Stimulated activated CD8-positive, alpha-beta memory T cell treated with anti-CD3 and anti-CD28 coated beads, Interleukin-15, amount 100 ng/mL, for 24 hours (primary cell): Measurements from ENCODE around the gene FCHSD1.
"Not testable (repeated sequence)": the region's sequence is repeated elsewhere in the genome, so short reads cannot be mapped to it uniquely, and the experiment has no call there.

Source experiments
- DNase-seq: peaks from one replicate; pipeline ENCODE4 v3.0.0-alpha.2; 2020; ENCODE audit warnings: low read depth

The FCHSD1 gene

DNA sequence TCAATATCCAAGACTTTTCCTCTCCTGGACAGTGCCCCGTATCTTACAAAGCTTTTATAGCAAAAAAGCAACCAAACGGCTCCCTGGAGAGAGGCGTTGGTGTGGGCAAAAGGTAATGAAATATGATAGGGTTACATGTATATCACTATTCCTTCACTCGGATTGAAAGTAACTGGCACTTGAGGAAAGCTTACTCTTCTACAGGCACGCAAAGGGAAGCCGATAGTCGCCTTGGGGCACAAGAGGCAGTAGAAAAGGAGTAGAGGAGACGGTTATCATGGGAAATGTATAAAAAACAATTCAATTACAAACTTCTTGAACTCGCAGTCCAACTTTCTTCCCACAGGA is 33.6 kb downstream of the FCHSD1 start:
- DNase-seq, result no peak

DNA sequence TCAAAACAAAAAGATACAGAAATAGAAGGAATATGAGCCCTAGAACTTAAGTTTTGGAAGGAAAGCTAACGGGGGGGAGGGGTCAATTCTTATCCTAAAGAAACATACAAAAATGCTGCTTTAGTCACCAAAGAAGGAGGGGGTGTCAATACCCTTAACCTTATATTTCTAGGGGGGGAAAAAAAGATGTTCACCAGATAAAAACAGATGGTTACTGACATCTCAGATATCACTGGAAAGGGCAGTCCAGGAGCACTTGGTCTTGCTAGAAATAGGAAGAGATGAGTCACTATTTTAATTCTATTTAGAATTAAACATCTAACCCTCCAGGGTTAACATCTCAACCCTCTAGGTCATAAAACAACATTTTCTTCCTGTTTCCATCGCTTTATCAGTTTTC is 34.1 kb downstream of the FCHSD1 start:
- no peak for DNase-seq

DNA sequence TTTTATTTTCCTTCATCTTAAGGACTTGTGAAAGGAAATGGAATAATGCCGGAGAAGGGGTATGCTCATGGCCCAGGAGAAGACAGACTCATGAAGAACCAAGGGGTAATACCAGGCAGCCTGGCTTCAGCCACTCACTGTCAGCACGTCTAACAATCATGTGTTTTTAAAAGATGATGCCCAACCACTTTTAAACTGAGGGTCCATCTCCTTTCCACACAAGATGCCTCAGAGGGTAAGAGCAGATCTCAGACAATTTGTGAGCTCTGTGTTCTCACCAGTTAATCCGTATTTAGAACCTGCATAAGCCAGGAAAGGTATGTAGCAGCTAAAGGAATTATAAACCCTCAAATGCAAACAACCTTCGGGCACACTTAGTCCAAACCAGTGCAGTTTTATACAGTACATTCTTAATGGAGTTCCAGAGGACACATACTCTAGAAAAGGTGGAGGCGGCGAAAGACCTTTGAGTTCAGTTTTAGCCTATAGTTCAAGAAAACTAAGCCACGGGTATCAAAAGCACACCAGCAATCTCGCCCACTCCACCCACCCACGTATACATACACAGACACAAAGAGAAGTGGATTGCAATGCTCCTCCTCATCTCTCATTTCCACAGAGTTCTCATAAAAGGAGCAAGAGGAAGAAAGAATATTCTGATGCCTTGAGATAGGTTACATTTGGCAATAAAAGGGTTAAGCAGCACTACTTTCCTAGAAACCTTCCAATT is 35.1 kb downstream of the FCHSD1 start:
- no peak for DNase-seq

DNA sequence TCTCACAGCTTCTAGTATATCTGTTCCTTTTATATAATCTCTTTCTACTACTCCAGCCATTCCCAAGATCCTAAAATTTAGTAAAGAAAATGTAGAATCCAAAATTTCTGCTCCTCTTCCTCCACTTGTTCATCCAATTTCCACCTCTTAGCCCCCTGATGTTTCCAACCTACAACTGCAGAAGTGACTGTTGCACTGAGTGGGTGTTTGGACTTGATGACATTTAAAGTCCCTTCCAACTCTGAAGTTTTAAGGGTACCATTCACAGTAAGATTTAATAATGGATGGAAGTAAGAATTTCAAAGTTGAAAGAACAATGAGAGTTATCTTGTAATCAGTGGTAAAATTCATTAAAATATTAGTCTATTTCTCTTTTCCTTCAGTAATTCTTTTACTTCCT is 37.9 kb downstream of the FCHSD1 start:
- DNase-seq, result no peak

DNA sequence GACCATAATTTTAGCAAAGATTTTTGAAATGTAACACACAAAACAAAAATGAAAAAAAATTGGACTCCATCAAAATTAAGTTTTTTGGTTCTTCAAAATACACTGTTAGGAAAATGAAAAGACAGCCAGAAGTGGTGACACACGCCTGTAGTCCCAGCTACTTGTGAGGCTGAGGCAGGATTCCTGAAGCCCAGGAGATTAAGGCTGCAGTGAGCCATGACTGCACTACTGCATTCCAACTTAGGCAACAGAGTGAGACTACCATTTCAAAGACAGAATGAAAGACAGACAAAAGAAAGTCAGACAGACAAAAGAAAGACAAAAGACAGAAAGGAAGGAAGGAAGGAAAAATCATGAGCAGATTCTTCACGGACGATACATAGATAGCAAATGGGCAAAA is 39.9 kb downstream of the FCHSD1 start:
- DNase-seq, result no peak

DNA sequence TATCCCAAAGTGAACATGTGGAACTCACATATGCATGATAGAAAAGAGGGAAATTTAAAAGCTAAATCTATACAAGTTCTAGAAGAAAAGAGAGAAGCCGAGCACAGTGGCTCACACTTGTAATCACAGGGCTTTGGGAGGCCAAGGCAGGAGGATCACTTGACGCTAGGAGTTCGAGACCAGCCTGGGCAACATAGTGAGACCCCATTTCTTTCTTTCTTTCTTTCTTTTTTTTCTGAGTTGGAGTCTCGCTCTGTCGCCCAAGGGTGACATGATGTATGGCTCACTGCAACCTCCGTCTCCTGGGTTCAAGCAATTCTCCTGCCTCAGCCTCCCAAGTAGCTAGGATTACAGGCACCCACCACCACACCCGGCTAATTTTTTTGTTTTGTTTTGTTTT is 41.3 kb downstream of the FCHSD1 start:
- not testable (repeated sequence) for DNase-seq

DNA sequence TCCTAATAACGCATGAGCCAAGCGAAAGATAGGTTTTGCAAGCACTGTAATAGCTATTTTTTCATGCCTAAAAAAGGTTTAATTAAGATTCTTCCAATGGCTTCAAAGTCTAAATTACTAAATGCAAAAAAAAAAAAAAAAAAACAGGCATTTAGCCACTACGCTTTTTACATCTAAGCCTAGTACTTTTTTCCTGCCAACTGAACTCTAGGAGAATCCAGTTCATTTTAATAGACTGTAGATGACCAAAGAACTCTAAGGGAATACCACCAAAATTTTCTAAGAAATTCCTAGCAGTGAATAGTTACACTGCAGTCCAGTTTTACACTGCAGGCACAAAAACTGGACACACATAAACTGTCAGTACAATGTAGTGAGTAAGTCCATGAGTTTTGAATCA is 42.2 kb downstream of the FCHSD1 start:
- no peak for DNase-seq

DNA sequence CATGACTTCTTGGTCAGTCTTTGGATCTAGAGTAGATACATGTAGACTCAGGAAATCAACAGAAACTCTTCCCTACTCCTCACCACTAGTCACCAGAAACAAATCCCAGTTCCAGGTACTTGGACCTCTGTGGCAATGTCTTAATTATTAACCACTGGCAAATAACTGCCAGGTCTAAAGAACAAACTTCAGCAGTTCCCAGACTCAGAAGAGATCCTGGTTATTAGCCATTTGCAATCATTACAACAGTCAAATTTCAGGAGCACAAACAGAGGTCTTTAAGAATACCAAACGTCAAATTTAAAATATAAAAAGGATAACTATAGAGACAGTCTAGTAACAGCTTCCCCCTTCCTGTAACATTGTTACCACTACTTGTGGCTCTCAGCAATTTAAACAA is 42.7 kb downstream of the FCHSD1 start:
- DNase-seq, result no peak

DNA sequence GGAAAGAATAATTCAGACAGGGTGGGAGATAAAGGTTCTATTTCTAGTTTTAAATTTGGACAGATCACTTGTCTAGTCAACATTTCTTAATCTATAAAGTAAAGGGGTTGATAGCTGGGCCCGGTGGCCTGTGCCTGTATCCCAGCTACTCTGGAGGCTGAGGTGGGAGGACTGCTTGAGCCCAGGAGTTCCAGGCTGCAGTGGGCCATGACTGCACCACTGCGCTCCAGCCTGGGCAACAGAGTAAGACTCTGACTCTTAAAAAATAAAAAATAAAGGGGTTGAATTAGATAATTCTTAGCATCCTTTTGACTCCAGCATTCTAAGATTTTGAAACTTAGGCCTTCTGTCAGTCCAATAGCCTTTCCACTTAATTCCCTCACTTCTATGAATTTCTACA is 43.2 kb downstream of the FCHSD1 start:
- no peak for DNase-seq

DNA sequence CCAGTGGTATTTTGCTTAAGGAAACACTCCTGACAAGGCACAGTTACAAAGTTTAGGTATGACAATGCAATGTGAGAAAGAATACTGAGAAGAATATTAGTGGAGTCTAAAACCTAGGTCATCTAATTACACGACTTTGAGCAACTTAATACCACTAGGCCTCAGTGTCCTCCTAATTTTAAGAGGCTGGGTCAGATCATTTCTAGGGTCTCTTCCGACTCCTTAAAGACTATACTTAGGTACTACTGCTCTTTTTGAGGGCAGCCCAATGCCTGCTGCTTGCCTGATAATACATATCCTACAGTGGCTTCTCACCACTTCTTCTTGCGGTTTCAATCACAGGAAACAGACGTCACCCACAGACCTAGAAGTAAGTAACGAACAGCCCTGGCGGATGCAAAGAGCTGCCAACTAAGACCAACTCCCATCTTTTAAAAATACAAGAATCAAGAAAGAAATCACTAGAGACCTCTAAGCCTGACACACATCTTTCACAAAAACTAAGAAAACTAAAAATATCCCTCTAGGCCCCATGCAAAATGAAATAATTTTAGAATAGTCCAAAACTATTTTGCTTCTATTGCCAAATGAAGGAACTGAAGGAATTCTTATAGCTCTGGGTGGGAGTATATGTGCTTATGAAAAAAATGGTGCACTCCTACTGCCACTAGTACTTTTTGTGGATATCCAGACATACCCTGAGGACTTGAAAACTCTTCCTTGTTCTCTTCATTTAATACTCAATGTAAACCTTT is 45.5 kb downstream of the FCHSD1 start:
- DNase-seq, result no peak

DNA sequence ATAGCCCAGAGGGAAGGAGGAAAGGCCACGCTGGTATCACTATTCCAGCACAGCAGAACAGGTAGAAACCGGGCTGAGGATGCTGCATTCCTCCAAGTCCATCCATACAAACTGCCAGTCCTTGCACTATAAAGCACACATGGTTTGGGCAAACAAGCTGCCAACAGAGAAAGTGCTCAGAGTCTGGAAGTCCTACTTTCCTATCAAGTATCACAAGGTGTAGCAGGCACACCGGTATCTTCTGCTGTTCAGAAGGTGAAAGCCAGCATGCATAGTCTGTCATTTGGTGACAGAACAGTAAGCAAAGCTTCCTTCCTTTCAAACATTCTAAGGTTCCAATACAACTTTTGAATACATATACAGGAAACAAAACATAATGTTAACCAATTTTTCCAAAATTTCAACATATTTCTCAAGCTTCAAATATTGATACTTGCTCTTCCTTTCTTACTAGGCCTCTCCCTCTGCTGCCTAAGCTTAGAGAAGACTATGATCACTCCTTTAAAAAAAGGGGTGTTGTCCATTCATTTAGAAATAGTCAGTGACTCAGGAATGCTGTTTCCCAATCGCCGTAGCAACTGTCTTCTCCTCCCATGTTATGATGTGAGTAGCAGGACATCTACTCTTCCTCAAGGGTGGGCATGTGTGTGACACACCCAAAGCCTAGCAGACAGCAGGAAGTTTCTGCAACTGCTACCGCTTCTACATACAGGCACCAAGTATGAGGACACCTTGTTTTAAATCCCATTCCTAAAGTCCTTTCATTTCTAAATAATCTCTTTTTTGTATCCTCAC is 47.1 kb downstream of the FCHSD1 start:
- DNase-seq, result no peak

DNA sequence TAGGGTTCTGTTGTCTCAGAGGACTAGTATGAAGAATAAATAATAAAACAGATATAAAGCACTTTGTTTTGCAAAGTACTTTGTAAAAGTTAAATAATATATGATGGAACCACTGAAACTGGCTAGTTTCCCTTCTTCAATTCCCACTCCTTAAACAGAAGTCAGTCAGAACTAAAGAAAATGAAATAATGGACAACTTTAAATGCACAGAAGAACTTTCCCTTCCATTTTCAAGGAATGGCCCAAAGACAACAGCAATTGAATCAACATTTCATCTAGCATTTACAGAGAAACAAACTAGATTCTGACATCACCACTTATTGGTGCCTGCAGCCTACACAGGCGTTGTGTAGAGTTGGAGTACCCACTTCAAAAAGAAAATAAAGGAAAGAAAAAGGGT is 48.6 kb downstream of the FCHSD1 start:
- no peak for DNase-seq

DNA sequence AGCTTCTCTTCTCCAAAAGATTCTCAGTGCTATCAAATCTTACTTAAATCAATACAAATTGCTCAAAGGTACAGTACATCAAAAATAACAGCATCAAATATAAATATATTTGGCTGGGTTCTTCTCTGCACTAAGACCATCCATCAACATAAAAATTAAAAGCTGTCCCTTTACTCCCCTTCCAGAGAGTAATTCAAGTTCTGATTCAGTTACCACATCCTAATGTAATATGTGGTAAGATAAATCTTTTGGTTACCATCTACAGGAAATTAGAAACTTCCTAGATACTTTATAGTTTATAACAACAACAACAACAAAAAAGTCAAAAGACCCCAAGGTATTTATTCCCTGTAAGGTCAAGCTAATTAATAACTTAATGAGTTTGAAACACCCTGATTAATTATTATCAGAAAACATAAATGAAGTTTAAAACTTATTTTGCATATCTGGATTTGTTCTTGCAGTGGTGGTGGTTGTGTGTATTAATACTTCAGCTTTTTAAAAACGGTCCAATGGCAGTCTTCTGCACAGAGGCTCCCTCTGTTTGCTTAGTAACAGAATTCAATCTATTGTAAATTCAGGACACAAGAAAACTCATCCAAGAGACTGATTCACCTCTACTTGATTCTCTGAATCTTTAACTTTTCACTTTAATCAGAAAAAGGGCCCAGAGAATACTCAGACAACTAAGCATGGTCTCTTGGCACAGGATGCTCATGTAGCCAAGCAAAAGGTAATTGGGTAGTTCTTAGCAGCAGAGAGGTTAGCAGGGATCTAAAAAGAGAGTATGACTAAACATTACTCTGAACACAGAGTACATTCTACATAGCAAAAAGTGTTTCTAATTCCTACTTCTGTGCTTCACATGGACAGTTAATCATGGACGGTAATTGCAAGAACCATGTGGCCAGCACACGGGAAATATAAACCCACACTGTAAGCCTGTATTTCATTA is 52.5 kb downstream of the FCHSD1 start:
- DNase-seq, result no peak

DNA sequence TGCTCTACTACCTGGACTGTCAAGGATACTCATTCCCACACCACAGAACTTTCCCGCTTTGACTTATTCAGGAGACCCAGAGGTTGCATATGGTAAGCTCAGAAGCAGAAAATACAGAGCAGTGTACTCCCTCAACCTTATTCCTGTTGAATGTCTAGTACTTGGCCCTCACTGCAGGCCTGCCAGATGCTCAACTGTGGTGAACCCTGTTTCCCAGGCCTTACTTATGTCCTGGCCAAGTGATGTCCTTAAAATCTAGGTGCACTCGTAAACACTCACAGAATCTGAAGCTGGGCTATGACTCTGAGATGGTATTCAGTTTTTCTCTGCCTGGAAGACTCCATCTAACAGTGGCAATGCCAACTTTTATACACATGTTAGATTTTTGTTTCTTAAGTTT is 53.4 kb downstream of the FCHSD1 start:
- DNase-seq, result no peak

DNA sequence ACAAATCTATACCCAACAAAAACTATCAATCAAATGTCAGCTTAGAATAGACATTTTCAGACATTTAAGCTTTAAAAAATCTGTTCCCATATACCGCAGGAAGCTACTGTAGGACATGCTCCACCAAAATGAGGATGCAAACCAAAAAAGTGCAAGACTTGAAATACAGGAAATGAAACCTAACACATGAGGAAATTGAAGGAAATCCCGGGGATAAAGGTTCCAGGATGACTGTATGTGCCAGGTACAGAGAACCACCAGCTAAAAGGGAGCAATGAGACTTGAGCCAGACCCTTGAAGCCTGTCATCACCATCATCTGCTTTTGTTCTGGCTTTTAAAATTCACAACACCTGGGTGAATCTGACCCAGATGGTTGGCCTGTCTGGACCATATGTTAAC is 53.8 kb downstream of the FCHSD1 start:
- DNase-seq, result no peak

DNA sequence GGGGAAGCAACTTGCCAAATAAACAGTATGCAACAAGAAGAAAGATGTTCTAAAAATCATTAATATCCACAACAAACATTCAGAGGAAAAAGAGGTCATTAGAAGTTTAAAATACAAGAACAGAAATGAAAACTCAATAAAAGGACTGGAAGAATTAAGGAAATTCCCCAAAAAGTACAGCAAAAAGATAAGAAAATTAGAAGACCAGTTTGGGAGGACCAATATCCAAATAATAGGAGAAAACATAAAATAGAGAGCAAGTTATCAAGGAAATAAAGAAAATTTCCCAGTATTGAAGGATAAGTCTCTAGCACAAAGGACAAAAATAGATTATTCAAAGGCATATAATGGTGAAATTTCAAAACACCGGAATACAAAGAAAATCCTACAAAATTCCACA is 54.4 kb downstream of the FCHSD1 start:
- no peak for DNase-seq

DNA sequence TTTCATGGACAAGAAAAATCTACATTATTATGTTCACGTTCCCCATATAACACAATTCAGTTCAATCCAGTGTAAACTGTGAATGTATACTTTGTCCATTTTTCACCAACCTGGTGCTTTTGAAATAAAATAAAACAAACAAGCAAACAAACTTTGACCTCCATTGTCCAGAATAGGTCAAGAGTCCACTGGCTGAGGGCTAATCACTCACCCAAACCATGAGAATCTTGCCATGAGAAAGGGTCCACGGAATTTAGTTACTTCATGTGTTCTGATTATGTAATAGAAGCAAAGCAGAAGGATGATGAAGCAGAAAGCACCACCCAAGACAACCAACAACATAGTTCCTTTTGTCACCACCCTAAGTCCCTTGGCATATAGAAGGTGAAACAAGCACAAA is 61.1 kb downstream of the FCHSD1 start:
- DNase-seq, result no peak
